HG03439 (cell line): ENCODE results near the gene GPR15.

Experiments used
- ATAC-seq: cut with Tn5 transposase; IDR thresholded peaks from one replicate; pipeline ENCODE4 v1.9.1; 2021; ENCODE audit warnings: mild to moderate bottlenecking, moderate library complexity; ENCODE audit not compliant: unreplicated experiment

Gene GPR15

GRCh38 chr3:98531622-98532274 lies at the start of gene GPR15:
GPR15 (plus strand) TSS chr3:98531978; CDS start chr3:98532034, 56 bp downstream.
- peak; percentile 40 for ATAC-seq

- no peak for ATAC-seq
Measured at GRCh38 chr3:98482717-98483482, 48.9 kb upstream of the GPR15 start.

GRCh38 chr3:98483626-98484025 lies 48.2 kb upstream of the GPR15 start:
- no peak for ATAC-seq

- ATAC-seq, result no peak
Measured at GRCh38 chr3:98497381-98497780, 34.4 kb upstream of the GPR15 start, which contains the start of gene OR5K2. OR5K2 (plus strand) TSS chr3:98497681; CDS start chr3:98497681, 0 bp downstream.

- ATAC-seq, result no peak
Measured at GRCh38 chr3:98500019-98500418, 31.8 kb upstream of the GPR15 start.

GRCh38 chr3:98501270-98501669 lies 30.5 kb upstream of the GPR15 start:
- no peak for ATAC-seq

DNA sequence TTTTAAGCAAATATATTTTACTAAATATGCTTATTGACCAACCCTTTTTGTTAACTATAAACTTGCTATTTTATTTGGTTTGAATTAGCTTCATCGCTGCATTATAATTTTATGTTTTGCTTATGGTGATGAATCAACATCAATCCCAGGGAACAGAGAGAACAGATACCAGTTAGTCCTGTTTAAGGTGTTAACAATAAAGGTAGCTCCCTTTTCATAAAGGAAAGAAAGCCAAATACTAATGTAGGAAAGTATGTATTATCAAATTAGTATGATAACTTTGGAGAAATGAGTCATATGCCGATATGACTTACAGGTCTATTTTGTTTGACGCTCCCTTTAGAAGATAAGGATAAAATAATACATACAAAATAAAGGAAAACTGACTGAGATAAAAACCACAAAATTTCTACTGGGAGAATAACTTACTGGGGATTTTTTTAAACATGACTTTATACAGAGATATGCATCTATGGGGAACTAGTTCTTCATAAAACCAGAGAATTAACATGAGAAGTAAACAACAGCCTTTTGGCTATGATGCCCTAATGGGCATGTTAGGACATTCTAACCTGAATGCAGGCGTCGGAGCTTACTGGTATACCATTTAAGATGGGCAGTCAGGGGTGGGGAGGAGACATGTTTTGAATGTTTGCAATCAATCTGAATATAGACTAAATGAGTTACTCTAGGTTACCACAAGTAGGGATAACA lies 29.8 kb upstream of the GPR15 start:
- no peak for ATAC-seq

- no peak for ATAC-seq
Measured at GRCh38 chr3:98504539-98504938, 27.2 kb upstream of the GPR15 start.

GRCh38 chr3:98508582-98508981 lies 23.2 kb upstream of the GPR15 start:
- ATAC-seq, result no peak

- ATAC-seq, result no peak
Measured at GRCh38 chr3:98512576-98512975, 19.2 kb upstream of the GPR15 start.

- no peak for ATAC-seq
Measured at GRCh38 chr3:98513091-98513511, 18.7 kb upstream of the GPR15 start.

DNA sequence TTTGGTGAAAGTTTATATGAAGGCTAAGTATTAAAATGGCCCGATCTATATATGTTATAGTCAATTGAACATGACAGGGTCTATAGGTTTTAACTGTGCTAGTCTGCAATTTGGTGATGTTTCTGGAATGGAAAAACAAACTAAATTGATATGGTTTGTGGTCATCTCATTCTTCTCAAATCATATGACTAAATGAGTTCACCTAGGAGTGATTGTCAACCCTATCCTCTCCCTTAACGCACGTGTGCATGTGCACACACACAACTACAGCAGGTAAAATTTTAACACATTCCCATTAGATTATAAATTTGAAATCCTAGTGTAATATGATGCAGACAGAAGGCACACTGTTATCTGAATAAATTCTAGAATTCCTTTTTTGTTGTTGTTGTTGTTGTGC lies 18.0 kb upstream of the GPR15 start:
- no peak for ATAC-seq

DNA sequence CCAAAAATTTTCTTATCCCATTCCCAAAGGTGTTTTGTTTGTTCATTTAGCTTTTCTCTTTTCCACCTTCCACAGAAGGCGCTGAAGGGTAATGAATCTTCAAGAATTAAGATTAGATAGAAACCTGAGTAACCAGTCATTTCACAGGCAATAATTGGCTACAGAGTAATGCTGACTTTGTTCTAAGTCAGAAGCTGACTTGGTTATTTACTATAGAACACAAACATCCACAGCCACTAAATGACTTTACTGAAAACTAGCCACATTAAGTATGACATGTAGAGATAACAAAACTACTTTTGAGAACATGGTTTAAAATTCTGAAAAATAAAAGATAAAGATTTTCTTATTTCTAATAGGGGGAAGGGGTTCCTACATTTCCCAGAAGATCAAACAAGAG lies 16.8 kb upstream of the GPR15 start:
- no peak for ATAC-seq

- ATAC-seq, result no peak
Measured at GRCh38 chr3:98518816-98519215, 13.0 kb upstream of the GPR15 start.

DNA sequence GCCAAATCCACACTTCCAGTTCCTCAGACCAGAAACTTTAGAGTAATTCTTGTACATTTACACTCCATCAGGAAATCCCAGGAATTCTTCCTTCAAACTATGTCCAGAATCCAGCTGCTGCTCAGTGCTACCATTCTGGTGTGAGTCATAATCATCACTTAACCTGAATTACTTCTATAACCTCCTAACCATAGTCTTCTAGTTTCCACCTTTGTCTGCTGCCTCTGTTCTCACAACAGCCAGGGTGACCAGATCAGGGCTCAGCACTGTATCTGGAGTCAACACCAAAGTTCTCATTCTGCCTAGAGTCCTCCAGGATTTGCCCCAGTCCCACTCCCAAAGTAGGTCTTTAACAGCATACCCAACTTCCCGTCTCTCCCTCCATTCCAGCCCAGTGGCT lies 12.4 kb upstream of the GPR15 start:
- ATAC-seq, result no peak

- peak; percentile 45 for ATAC-seq
Measured at GRCh38 chr3:98521897-98522543, 9.8 kb upstream of the GPR15 start.

DNA sequence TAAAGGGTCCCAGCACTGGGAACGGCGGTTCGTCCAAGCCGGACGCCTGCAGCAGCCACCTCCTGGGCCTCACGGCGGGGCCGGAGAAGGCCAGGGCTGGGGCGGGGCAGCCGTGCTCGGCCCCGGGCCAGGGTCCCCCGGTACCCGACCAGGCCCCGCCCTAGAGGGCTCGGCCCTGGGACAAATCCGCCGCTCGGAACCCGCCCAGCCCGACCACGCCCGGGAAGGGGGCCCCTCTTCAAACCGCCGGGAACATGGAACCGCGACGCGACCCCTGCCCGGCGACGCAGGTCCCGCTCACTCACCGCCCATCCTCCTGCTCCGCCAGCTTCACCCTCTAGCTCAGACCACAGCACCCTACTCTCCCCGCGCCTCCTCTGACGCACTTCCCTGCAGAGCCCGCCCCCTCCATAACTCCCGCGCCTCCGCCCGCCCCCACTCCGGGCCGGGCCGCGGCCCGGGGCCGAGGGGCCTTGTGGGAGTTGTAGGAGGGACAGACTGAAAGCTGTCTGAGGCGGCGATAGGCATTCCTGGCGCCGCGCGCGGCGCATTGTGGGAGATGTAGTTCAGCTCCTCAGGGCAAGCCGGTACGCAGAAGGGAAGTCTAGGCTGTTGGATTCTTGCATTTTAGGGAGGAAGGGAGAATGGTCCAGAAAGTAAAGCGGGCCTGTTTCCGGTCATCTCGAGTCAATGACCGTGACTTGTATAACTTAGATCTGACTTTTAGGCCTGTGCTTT lies 9.1 kb upstream of the GPR15 start, which contains the start of gene CLDND1:
Gene CLDND1 (minus strand): TSS at position 359 of the 738 bp plus-strand sequence. CDS start 1,478 bp downstream, outside the sequence.
- peak; percentile 90 for ATAC-seq

GRCh38 chr3:98525494-98525893 lies 6.3 kb upstream of the GPR15 start:
- no peak for ATAC-seq

DNA sequence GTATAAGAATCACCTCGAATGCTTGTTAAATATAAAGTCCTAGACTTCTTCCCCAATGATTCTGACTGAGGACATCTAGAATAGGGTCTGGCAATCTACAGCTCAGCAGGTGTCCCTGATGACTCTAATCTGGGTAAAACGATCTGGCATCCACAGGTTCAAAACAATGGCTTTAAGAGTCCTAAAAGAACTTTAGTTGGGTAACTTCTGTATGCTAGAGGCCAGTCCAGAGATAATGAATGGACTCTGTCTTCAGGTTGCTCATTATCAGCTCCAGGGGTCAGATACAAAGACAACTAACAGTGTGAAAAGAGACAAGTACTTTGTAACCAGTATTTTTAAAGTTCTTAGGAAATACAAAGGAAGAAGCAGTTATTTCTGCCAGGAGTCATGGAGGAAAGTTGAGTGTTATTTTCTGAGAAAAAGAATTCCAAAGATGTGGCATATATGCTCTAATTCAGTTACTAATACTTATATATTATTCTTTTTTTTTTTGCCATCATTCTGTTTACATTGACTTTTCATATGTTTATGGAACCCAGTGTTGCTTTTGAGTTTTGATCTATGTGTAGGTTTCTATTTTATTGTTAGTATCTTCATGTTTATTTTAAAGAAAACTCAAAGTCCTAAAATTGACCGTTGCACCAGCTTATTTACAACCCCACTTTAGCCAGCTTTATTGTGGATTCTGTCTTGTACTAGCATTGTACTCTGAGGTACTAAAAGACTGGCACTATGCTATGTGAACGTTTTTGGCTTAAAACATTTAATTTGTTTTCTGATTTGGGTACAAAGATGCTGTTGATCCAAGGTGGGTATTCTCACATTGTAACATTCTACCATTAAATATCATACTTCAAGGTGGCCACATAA lies 3.1 kb upstream of the GPR15 start:
- ATAC-seq, result no peak
